Vagina (tissue), 2 donors: ENCODE data around the gene CBFB. TPM values are rescaled to one million over a fixed set of nuclear protein-coding genes. Genes with fewer than 3 reads are reported as not detected.

Experiments used
- DNase-seq, 2 donors: peaks; one replicate each; pipeline ENCODE4 v3.0.0-alpha.2; 2017; ENCODE audit errors: extremely low spot score in 2 of 2
- H3K27ac ChIP-seq: fragments of 200-600 bp; sonication (generic); one replicate; pipeline ENCODE4 v1.5.1; 2019
- H3K27me3 ChIP-seq: fragments of 200-600 bp; sonication (generic); one replicate; pipeline ENCODE4 v1.5.1; 2019
- H3K36me3 ChIP-seq, 2 donors: fragments of 200-600 bp; sonication (generic); one replicate each; pipeline ENCODE4 v1.5.1; 2017 to 2019
- H3K4me1 ChIP-seq: fragments of 200-600 bp; sonication (generic); one replicate; pipeline ENCODE4 v1.5.1; 2019
- H3K4me3 ChIP-seq, 2 donors: fragments of 200-600 bp; sonication (generic); 1 replicate in 1 of 2; 2 replicates in 1 of 2; pipeline ENCODE4 v1.5.1; 2016 to 2019
- H3K9me3 ChIP-seq: fragments of 200-600 bp; sonication (generic); one replicate; pipeline ENCODE4 v1.5.1; 2019
- CTCF ChIP-seq, 3 experiments: fragments of 450-650 bp in 2 of 3; fragments of 200-600 bp in 1 of 3; sonication (generic) in 1 of 3; IDR thresholded peaks; one replicate each; pipeline ENCODE4 v1.5.1; 2017 to 2019; ENCODE audit warnings: antibody characterized with exemption in 3 of 3, mild to moderate bottlenecking in 2 of 3, moderate library complexity in 2 of 3
- POLR2A ChIP-seq, 2 donors: fragments of 450-650 bp; IDR thresholded peaks; one replicate each; pipeline ENCODE4 v1.6.1; 2017; ENCODE audit warnings: antibody characterized with exemption in 2 of 2, mild to moderate bottlenecking in 2 of 2, moderate library complexity in 2 of 2
- POLR2AphosphoS5 ChIP-seq, 2 donors: sonication (generic); formaldehyde crosslinking; IDR thresholded peaks; one replicate each; pipeline ENCODE4 v1.9.0; 2017; ENCODE audit warnings: antibody characterized with exemption in 2 of 2, mild to moderate bottlenecking in 2 of 2, low read depth in 1 of 2; ENCODE audit not compliant: insufficient read depth in 1 of 2
- intact Hi-C: fragments of 100-400 bp; cut with DNase I; formaldehyde crosslinking; loops from one replicate; pipeline ENCODE4 v1.15.1; 2023
- total RNA-seq: library from RNA; depleted of rRNA; stranded (reverse); fragments of >200 nt; gene quantifications from one replicate; pipeline ENCODE4 v1.2.3, GENCODE V29; 2016

CBFB gene
- total RNA-seq, 1 donor from 2014 or later: 33.9 TPM

GRCh38 chr16:67055712-67056487 is 27.0 kb downstream of the CBFB start:
- TF ChIP-seq POLR2AphosphoS5 (IDR thresholded peaks at IDR 0.05; ENCODE audit: insufficient read depth in 1 of 2, low read depth in 1 of 2) (peak in 1 of 2 donors; percentile 72), POLR2A (IDR thresholded peaks at IDR 0.05) (no peak)
- Histone ChIP-seq H3K27ac (no peak overlapping the region), H3K9me3 (no peaks in the 10 kb centered on the region), H3K4me1 (peaks cover 10% of the 10 kb centered on the region), H3K27me3 (no peaks in the 10 kb centered on the region), H3K36me3 (no peaks in the 10 kb centered on the region), H3K4me3 (no peak overlapping the region)
- no peak for DNase-seq
- intact Hi-C loops: no loop called here

GRCh38 chr16:67063008-67063407 is 34.1 kb downstream of the CBFB start:
- H3K27ac ChIP-seq: no peak overlapping the region
- intact Hi-C loops: no loop called here
- no peak for TF ChIP-seq POLR2A (IDR thresholded peaks at IDR 0.05)
- no peak for TF ChIP-seq POLR2AphosphoS5 (IDR thresholded peaks at IDR 0.05; ENCODE audit: insufficient read depth in 1 of 2, low read depth in 1 of 2)
- TF ChIP-seq CTCF (IDR thresholded peaks at IDR 0.05): no peak
- H3K4me3 ChIP-seq: no peak overlapping the region
- no peaks in the 10 kb centered on the region for H3K9me3 ChIP-seq
- H3K4me1 ChIP-seq: no peaks in the 10 kb centered on the region
- H3K36me3 ChIP-seq: peaks cover 0 to 9% of the 10 kb centered on the region in 2 donors
- no peaks in the 10 kb centered on the region for H3K27me3 ChIP-seq
- no peak for DNase-seq

- Histone ChIP-seq H3K27ac (no peak overlapping the region), H3K9me3 (no peaks in the 10 kb centered on the region), H3K36me3 (peaks cover 0 to 21% of the 10 kb centered on the region in 2 donors), H3K27me3 (no peaks in the 10 kb centered on the region), H3K4me3 (no peak overlapping the region), H3K4me1 (no peaks in the 10 kb centered on the region)
- no peak for DNase-seq
- TF ChIP-seq CTCF (IDR thresholded peaks at IDR 0.05) (no peak), POLR2A (IDR thresholded peaks at IDR 0.05) (no peak), POLR2AphosphoS5 (IDR thresholded peaks at IDR 0.05; ENCODE audit: insufficient read depth in 1 of 2, low read depth in 1 of 2) (no peak)
- intact Hi-C loops: no loop called here
Measured at GRCh38 chr16:67068212-67068753, 39.3 kb downstream of the CBFB start.

GRCh38 chr16:67071476-67072048 is 42.6 kb downstream of the CBFB start:
- intact Hi-C loops: no loop called here
- Histone ChIP-seq H3K36me3 (peaks cover 0 to 28% of the 10 kb centered on the region in 2 donors), H3K4me3 (no peak overlapping the region), H3K27ac (no peak overlapping the region), H3K27me3 (no peaks in the 10 kb centered on the region), H3K4me1 (no peaks in the 10 kb centered on the region), H3K9me3 (no peaks in the 10 kb centered on the region)
- TF ChIP-seq POLR2AphosphoS5 (IDR thresholded peaks at IDR 0.05; ENCODE audit: insufficient read depth in 1 of 2, low read depth in 1 of 2) (no peak), CTCF (IDR thresholded peaks at IDR 0.05) (no peak), POLR2A (IDR thresholded peaks at IDR 0.05) (no peak)
- no peak for DNase-seq

- DNase-seq: no peak
- Histone ChIP-seq H3K9me3 (no peaks in the 10 kb centered on the region), H3K4me3 (no peak overlapping the region), H3K27ac (no peak overlapping the region), H3K4me1 (no peaks in the 10 kb centered on the region), H3K36me3 (peaks cover 0 to 13% of the 10 kb centered on the region in 2 donors), H3K27me3 (no peaks in the 10 kb centered on the region)
- TF ChIP-seq POLR2A (IDR thresholded peaks at IDR 0.05) (no peak), CTCF (IDR thresholded peaks at IDR 0.05) (no peak), POLR2AphosphoS5 (IDR thresholded peaks at IDR 0.05; ENCODE audit: insufficient read depth in 1 of 2, low read depth in 1 of 2) (no peak)
- intact Hi-C loops: no loop called here
Measured at GRCh38 chr16:67075331-67075730, 46.4 kb downstream of the CBFB start.
